ENCODE measurements around the gene CCDC192.

GRCh38 chr5:127744241-127744640, 41.0 kb downstream of the CCDC192 start:
- TF ChIP-seq CTCF (IDR thresholded peaks at IDR 0.05) (no peak), POLR2A (IDR thresholded peaks at IDR 0.05) (no peak)

All from tibial nerve (tissue), 3 donors.